HG02571 (cell line): ENCODE data around the gene AMBRA1.

Source experiments
- ATAC-seq: cut with Tn5 transposase; IDR thresholded peaks from one replicate; pipeline ENCODE4 v1.9.1; 2021; ENCODE audit warnings: mild to moderate bottlenecking, moderate library complexity; ENCODE audit not compliant: unreplicated experiment

The AMBRA1 gene

GRCh38 chr11:46511342-46511741, 82.5 kb downstream of the AMBRA1 start:
- no peak for ATAC-seq

GRCh38 chr11:46508360-46508759, 85.5 kb downstream of the AMBRA1 start:
- no peak for ATAC-seq

GRCh38 chr11:46506483-46506791, 87.4 kb downstream of the AMBRA1 start:
- ATAC-seq: no peak

- no peak for ATAC-seq
These were observed 87.9 kb downstream of the AMBRA1 start for GRCh38 chr11:46505741-46506482.

- ATAC-seq: no peak
These were observed 88.8 kb downstream of the AMBRA1 start for GRCh38 chr11:46504817-46505613.

GRCh38 chr11:46499821-46500220, 94.0 kb downstream of the AMBRA1 start:
- ATAC-seq: no peak

GRCh38 chr11:46498968-46499367, 94.9 kb downstream of the AMBRA1 start:
- no peak for ATAC-seq

- ATAC-seq: no peak
These were observed 95.6 kb downstream of the AMBRA1 start for GRCh38 chr11:46498179-46498578.

GRCh38 chr11:46497498-46497897, 96.3 kb downstream of the AMBRA1 start:
- no peak for ATAC-seq

- no peak for ATAC-seq
These were observed 100.0 kb downstream of the AMBRA1 start for GRCh38 chr11:46493791-46494190.

- no peak for ATAC-seq
These were observed 101.3 kb downstream of the AMBRA1 start for GRCh38 chr11:46492532-46492931.

GRCh38 chr11:46491661-46492330, 102.0 kb downstream of the AMBRA1 start:
- no peak for ATAC-seq

GRCh38 chr11:46490666-46491065, 103.2 kb downstream of the AMBRA1 start:
- ATAC-seq: no peak

GRCh38 chr11:46489656-46490560, 103.9 kb downstream of the AMBRA1 start:
- ATAC-seq: no peak

GRCh38 chr11:46485856-46486443, 107.9 kb downstream of the AMBRA1 start:
- no peak for ATAC-seq

GRCh38 chr11:46484101-46484500, 109.7 kb downstream of the AMBRA1 start:
- ATAC-seq: no peak

- ATAC-seq: no peak
These were observed 112.9 kb downstream of the AMBRA1 start for GRCh38 chr11:46480909-46481308.

GRCh38 chr11:46480166-46480726, 113.6 kb downstream of the AMBRA1 start:
- no peak for ATAC-seq

GRCh38 chr11:46479601-46480000, 114.2 kb downstream of the AMBRA1 start:
- ATAC-seq: no peak

GRCh38 chr11:46478196-46478595, 115.6 kb downstream of the AMBRA1 start:
- no peak for ATAC-seq
